22Rv1 (cell line): ENCODE measurements around the gene SH2B2.

Experiments
- H3K27ac ChIP-seq: fragments of 450-650 bp; 2 replicates; pipeline ENCODE4 v1.5.1; 2017
- ZFX ChIP-seq: fragments of 450-650 bp; IDR thresholded peaks from 2 replicates; pipeline ENCODE4 v1.6.1; 2017; ENCODE audit warnings: antibody characterized with exemption, borderline replicate concordance
- TF ChIP-seq, protein P1 (sequence below): fragments of 450-650 bp; IDR thresholded peaks from 2 replicates; pipeline ENCODE4 v1.5.1; 2017; ENCODE audit warnings: mild to moderate bottlenecking

SH2B2 gene

GRCh38 chr7:102303669-102304422 is 17.2 kb downstream of the SH2B2 start:
- TF ChIP-seq, protein P1, sequence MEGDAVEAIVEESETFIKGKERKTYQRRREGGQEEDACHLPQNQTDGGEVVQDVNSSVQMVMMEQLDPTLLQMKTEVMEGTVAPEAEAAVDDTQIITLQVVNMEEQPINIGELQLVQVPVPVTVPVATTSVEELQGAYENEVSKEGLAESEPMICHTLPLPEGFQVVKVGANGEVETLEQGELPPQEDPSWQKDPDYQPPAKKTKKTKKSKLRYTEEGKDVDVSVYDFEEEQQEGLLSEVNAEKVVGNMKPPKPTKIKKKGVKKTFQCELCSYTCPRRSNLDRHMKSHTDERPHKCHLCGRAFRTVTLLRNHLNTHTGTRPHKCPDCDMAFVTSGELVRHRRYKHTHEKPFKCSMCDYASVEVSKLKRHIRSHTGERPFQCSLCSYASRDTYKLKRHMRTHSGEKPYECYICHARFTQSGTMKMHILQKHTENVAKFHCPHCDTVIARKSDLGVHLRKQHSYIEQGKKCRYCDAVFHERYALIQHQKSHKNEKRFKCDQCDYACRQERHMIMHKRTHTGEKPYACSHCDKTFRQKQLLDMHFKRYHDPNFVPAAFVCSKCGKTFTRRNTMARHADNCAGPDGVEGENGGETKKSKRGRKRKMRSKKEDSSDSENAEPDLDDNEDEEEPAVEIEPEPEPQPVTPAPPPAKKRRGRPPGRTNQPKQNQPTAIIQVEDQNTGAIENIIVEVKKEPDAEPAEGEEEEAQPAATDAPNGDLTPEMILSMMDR, result no peak
- no peak for TF ChIP-seq ZFX
- no peak overlapping the region for H3K27ac ChIP-seq

GRCh38 chr7:102304668-102305067 is 18.0 kb downstream of the SH2B2 start:
- TF ChIP-seq ZFX, result no peak
- TF ChIP-seq, protein P1, result no peak
- no peak overlapping the region for H3K27ac ChIP-seq

DNA sequence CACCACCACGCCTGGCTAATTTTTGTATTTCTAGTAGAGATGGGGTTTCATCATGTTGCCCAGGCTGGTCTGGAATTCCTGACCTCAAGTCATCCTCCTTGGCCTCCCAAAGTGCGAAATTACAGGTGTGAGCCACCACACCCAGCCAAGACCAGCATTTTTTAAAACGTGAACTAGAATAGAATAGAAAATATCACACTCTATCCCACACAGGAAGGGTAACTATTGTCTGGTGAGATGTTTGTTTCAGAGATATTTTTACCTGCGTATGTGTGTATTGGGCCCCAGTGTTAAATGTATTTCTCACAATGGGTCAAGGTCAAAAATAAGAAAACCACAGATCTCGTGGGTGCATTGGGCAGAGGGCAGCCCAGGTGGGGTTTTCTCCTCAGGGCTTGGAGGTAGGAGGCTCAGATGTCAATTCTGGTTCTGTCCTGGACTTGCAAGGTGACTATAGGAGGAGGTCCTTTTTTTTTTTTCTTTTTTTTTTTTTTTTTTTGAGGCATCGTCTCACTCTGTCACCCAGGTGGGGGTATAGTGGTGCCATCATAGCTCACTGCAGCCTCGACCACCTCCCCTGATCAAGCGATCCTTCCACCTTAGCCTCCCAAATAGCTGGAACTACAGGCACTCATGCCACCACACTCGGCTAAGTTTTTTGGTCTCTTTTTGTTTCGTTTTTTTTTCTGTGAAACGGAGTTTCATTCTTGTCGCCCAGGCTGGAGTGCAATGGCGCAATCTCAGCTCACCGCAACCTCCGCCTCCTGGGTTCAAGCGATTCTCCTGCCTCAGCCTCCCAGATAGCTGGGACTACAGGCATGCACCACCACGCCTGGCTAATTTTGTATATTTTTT is 19.0 kb downstream of the SH2B2 start:
- H3K27ac ChIP-seq, result no peak overlapping the region
- TF ChIP-seq, protein P1, result no peak
- TF ChIP-seq ZFX, result no peak

GRCh38 chr7:102306916-102307677 is 20.4 kb downstream of the SH2B2 start:
- no peak for TF ChIP-seq ZFX
- H3K27ac ChIP-seq, result no peak overlapping the region

DNA sequence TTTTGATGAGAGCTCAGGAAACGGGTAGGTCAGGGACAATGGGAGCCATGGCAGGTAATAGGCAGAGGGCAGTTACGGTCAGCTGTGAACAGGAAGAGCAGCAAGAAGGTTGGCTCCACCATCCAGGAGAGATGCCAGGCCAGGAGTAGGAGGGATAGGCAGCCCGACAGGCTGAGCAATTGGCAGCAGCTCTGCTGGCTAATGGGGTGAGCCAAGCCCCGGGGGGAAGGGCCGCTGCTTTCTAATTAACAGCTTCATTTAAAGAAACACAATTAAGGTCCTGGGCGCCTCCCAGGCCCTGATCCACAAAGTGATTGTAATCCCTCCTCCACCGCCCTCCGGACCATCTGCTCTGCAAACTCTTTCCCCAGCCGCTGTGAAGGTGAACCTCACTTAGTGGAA is 23.7 kb downstream of the SH2B2 start:
- TF ChIP-seq ZFX, result no peak
- TF ChIP-seq, protein P1, result no peak
- no peak overlapping the region for H3K27ac ChIP-seq

DNA sequence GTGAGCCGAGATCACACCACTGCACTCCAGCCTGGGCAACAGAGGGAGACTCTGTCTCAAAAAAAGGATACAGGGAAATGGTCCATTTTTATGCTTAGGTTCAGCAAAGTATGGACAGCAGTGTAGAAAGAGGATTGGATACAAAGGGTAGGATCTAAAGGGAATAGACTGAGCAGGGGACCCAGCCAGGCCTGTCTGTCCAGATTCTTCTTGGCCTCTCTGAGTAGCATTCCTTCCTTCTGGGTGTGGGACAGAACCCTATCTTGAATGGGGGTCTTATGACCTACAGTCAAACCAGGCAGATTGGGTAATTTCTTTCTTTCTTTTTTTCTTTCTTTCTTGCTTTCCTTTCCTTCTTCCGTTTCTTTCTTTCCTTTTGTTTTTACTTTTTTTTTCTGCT is 25.6 kb downstream of the SH2B2 start:
- no peak overlapping the region for H3K27ac ChIP-seq
- TF ChIP-seq ZFX, result no peak
- TF ChIP-seq, protein P1, result no peak

DNA sequence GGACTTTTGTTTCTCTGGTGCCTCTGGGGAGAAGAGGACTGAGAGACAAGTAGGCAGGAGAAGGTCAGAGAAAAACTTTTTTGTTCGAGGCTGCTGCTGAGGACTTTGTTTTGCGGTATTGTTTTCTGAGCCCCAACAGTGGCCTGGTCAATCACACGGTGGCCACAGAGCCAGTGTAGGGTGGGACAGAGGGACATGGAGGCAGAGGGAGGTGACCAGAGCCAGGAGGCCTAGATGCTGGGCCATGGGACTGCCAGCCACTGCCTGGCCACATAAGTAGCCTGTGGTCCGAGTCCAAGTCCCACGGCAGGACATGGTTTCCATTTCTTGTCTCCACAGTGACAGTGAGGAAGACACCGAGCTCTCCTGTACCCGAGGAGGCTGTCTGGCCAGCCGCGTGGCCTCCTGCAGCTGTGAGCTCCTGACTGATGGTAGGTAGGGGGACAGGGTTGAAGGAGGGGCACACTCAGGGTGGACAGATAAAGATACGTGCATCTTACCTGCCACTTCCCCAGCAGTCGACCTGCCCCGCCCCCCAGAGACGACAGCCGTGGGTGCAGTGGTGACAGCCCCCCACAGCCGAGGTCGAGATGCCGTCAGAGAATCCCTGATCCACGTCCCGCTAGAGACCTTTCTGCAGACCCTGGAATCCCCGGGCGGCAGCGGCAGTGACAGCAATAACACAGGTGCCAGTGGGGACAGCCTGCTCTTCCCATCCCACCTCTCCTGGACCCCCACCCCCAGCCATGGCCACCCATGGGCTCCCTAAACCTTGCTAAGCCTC is 27.5 kb downstream of the SH2B2 start:
- H3K27ac ChIP-seq, result no peak overlapping the region
- TF ChIP-seq, protein P1, result no peak
- no peak for TF ChIP-seq ZFX
